ENCODE measurements around the gene ATXN3L.

The ATXN3L gene

DNA sequence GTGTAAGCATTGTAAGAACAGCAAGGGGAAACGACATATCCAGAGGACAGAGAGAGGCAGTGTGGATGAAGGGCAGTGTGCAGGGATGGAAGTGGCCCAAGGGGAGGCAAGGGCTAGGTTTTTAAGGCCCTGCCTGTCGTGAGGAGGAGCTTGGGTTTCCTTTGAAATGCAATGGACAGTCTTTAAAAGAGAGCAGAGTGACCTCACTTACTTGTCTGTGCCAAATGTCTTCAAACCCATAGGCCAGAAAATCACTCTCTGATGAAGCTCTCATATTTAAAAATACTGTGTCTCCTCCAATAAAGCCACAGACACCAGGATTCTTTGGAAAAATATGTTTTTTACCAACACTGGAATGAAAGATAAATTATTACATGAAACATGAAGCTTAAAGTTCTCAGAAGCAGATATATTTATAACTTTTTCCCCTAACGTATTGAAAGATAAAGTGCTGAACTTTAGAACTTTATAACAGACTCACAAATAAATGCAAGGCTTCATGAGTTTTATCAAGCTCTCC lies 19.2 kb upstream of the ATXN3L start:
- TF ChIP-seq, protein P1, sequence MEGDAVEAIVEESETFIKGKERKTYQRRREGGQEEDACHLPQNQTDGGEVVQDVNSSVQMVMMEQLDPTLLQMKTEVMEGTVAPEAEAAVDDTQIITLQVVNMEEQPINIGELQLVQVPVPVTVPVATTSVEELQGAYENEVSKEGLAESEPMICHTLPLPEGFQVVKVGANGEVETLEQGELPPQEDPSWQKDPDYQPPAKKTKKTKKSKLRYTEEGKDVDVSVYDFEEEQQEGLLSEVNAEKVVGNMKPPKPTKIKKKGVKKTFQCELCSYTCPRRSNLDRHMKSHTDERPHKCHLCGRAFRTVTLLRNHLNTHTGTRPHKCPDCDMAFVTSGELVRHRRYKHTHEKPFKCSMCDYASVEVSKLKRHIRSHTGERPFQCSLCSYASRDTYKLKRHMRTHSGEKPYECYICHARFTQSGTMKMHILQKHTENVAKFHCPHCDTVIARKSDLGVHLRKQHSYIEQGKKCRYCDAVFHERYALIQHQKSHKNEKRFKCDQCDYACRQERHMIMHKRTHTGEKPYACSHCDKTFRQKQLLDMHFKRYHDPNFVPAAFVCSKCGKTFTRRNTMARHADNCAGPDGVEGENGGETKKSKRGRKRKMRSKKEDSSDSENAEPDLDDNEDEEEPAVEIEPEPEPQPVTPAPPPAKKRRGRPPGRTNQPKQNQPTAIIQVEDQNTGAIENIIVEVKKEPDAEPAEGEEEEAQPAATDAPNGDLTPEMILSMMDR (IDR thresholded peaks at IDR 0.05; ENCODE audit: low read depth, low read length): no peak
- DNase-seq (ENCODE audit: extremely low read depth, low read depth): no peak

DNA sequence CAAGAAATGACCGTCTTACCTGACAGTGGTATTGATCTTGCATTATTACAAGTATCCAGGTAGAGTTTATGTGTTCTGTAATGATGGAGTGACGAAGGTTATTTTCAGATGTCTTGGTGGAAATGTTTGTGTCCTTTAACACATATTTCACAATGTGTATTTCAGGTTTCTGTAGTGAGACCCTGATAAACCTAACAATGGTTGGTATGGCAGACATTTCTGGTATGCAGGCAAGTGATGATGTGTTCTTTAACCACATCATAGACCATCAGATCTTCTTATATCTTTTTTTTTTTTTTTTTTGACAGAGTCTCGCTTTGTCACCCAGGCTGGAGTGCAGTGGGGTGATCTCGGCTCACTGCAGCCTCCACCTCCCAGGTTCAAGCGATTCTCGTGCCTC lies 14.6 kb upstream of the ATXN3L start:
- DNase-seq (ENCODE audit: extremely low read depth, low read depth): no peak
- TF ChIP-seq, protein P1 (IDR thresholded peaks at IDR 0.05; ENCODE audit: low read depth, low read length): no peak

DNA sequence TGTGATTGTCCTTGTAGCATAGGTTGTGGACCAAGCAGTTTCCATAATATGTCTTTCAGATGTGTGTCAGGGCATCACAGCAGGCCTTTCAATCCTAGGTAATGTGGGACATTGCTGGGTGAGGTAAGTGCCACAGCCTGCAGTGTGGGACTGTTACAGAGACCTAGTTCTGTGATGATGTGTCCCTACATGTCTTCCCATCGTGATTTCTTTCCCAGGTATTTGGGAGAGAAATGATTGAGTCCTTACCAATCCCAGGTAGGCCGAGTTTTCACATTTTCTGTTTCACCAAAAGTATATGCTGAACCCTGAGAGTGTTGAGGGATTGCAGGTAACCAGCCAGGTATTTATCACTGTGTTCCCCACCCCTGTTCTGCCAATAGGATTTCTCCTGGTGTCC lies 10.6 kb upstream of the ATXN3L start:
- TF ChIP-seq, protein P1 (IDR thresholded peaks at IDR 0.05; ENCODE audit: low read depth, low read length): no peak
- DNase-seq (ENCODE audit: extremely low read depth, low read depth): no peak

DNA sequence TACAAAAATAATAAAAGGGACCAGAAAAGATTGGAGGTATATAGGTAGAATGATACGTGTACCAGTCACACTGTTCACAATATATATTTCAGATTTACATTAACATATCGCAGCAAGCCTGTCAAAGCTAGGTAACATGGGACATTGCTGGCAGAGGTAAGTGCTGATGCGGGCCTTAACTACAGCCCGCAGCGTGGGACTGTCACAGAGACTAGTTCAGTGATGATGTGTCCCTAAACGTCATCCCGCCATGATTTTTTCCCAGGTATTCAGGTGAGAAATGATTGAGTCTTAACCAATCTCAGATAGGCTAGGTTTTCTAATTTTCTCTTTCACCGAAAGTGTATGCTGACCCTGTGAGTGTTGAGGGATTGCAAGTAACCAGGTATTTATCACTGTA lies 7.8 kb upstream of the ATXN3L start:
- no peak for DNase-seq (ENCODE audit: extremely low read depth, low read depth)
- TF ChIP-seq, protein P1 (IDR thresholded peaks at IDR 0.05; ENCODE audit: low read depth, low read length): no peak

DNA sequence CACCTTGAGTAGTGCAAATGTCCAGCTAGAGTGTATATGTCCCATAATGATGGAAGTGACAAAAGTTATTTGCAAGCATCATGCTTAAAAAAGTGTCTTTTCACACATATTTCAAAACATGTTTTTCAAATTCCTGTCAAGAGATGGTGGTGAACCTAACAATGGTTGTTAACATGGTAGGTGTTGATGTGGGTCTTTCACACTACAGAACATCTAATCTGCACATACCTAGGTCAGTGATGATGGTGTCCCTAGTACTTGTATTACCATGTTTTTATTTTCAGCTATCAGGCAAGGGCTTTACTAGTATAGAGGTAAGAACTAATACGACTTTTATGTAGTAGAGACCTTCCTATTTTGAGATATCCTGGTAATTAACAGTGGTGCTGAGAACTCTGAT lies 3.4 kb upstream of the ATXN3L start:
- no peak for DNase-seq (ENCODE audit: extremely low read depth, low read depth)
- TF ChIP-seq, protein P1 (IDR thresholded peaks at IDR 0.05; ENCODE audit: low read depth, low read length): no peak

DNA sequence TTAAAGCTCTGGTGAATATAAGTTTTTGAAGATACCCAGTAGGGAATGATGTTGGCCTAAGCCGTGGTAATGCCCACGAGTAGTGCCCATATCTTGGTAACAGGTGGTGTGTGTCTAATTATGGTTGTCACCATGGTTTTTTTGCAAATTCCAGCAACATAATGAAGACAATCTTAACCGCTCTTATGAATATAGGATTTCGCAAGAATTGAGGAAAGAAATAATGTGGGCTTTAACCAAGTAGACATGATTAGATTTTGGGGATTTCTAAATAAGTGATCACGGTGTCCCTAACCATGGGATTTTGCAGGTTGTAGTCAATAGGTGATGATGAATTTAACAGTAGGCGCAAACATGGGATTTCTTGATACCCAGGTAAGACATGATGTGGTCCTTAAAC lies 2.5 kb downstream of the ATXN3L start:
- no peak for DNase-seq (ENCODE audit: extremely low read depth, low read depth)
- TF ChIP-seq, protein P1 (IDR thresholded peaks at IDR 0.05; ENCODE audit: low read depth, low read length): no peak

DNA sequence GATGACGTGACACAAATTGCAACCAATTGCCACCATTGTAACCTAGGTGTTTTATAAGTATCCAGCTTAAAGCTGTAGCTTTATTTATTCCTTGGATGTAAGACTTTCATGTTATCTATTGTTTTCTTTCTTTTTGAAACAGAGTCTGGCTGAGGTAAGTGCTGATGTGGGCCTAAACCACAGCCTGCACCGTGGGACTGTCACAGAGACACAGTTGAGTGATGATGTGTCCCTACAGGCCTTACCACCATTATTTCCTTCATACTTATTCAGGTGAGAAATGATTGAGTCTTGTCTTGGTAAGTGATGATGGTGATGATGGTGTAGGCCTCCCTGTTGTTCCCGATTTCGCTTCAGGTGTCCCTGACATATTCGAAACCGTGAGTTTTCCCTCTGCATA lies 8.3 kb downstream of the ATXN3L start:
- TF ChIP-seq, protein P1 (IDR thresholded peaks at IDR 0.05; ENCODE audit: low read depth, low read length): no peak
- no peak for DNase-seq (ENCODE audit: extremely low read depth, low read depth)
